Activated T-cell treated with anti-CD3 and anti-CD28 coated beads, Interleukin-2, amount 50 U/mL, for 72 hours (primary cell): ENCODE results near the gene NOX5. TPM values are rescaled to one million over a fixed set of nuclear protein-coding genes. Genes with fewer than 3 reads are reported as not detected.
"Not testable (repeated sequence)": the region's sequence is repeated elsewhere in the genome, so short reads cannot be mapped to it uniquely, and the experiment has no call there.

Experiments
- ATAC-seq, 2 donors: fragments of 150-1000 bp; cut with Tn5 transposase; replicated peaks in 1 of 2; 2 replicates each; pipeline ENCODE4 v1.10.0; 2021; ENCODE audit warnings: moderate library complexity in 2 of 2, mild to moderate bottlenecking in 1 of 2
- DNase-seq, 2 donors: peaks; one replicate each; pipeline ENCODE4 v3.0.0; 2021 to 2022; ENCODE audit warnings: mixed read lengths in 1 of 2
- H3K27ac Mint-ChIP-seq: one replicate; pipeline ENCODE4 v1.8.0; 2022; ENCODE audit warnings: mild to moderate bottlenecking, moderate library complexity, mixed read lengths
- H3K27me3 Mint-ChIP-seq: one replicate; pipeline ENCODE4 v1.8.0; 2022; ENCODE audit warnings: low read depth, mixed read lengths
- H3K36me3 Mint-ChIP-seq, 2 donors: one replicate each; pipeline ENCODE4 v1.8.0; 2022; ENCODE audit warnings: mixed read lengths in 2 of 2, mild to moderate bottlenecking in 1 of 2; ENCODE audit not compliant: insufficient read depth in 2 of 2
- H3K4me1 Mint-ChIP-seq: one replicate; pipeline ENCODE4 v1.8.0; 2022; ENCODE audit warnings: low read depth, mixed read lengths
- H3K4me3 Mint-ChIP-seq, 2 donors: one replicate each; pipeline ENCODE4 v1.8.0; 2022; ENCODE audit warnings: mild to moderate bottlenecking in 2 of 2, mixed read lengths in 2 of 2, moderate library complexity in 2 of 2
- H3K9me3 Mint-ChIP-seq, 2 donors: one replicate each; pipeline ENCODE4 v1.8.0; 2022; ENCODE audit warnings: mixed read lengths in 2 of 2
- total RNA-seq, 2 donors: library from RNA; stranded (reverse); gene quantifications; one replicate each; pipeline ENCODE4 v1.2.3, GENCODE V29; 2022

NOX5 gene
- total RNA-seq, result not detected

GRCh38 chr15:69014454-69014853 is at the start of gene NOX5:
NOX5 (plus strand) TSS chr15:69014695; CDS start chr15:69014736, 41 bp downstream.
- no peak for ATAC-seq
- peaks cover 16% of the 10 kb centered on the region for H3K27me3 Mint-ChIP-seq

GRCh38 chr15:68966996-68967395 is 47.5 kb upstream of the NOX5 start:
- Mint-ChIP-seq H3K4me1 (no peaks in the 10 kb centered on the region), H3K36me3 (peaks cover 12 to 14% of the 10 kb centered on the region in 2 donors), H3K27me3 (peaks cover 30% of the 10 kb centered on the region), H3K27ac (no peak overlapping the region), H3K9me3 (peaks cover 7 to 17% of the 10 kb centered on the region in 2 donors), H3K4me3 (no peak overlapping the region)
- ATAC-seq (no peak), DNase-seq (no peak)

More at GRCh38 chr15:69014454-69014853, at the start of gene NOX5:
- H3K36me3 Mint-ChIP-seq, result peaks cover under 1 to 5% of the 10 kb centered on the region in 2 donors
- H3K9me3 Mint-ChIP-seq, result peaks cover 3 to 4% of the 10 kb centered on the region in 2 donors
- H3K4me3 Mint-ChIP-seq, result no peak within 1 kb of the TSS
- no peak within 1 kb of the TSS for H3K27ac Mint-ChIP-seq
- DNase-seq, result no peak
- H3K4me1 Mint-ChIP-seq, result no peaks in the 10 kb centered on the region

- ATAC-seq, result no peak
- Mint-ChIP-seq H3K4me3 (no peak overlapping the region), H3K27ac (no peak overlapping the region), H3K36me3 (peaks cover 12 to 14% of the 10 kb centered on the region in 2 donors), H3K27me3 (peaks cover 22% of the 10 kb centered on the region), H3K9me3 (peaks cover 7 to 17% of the 10 kb centered on the region in 2 donors), H3K4me1 (no peaks in the 10 kb centered on the region)
- no peak for DNase-seq
Measured at GRCh38 chr15:68967948-68968347, 46.5 kb upstream of the NOX5 start.

- no peak for ATAC-seq
Measured at GRCh38 chr15:68969298-68969697, 45.2 kb upstream of the NOX5 start.

GRCh38 chr15:68972201-68973065 is 42.1 kb upstream of the NOX5 start:
- Mint-ChIP-seq H3K36me3 (peaks cover 7 to 10% of the 10 kb centered on the region in 2 donors), H3K4me1 (no peaks in the 10 kb centered on the region), H3K4me3 (no peak overlapping the region), H3K27me3 (peaks cover 23% of the 10 kb centered on the region), H3K27ac (no peak overlapping the region), H3K9me3 (peaks cover 7 to 17% of the 10 kb centered on the region in 2 donors)
- ATAC-seq, result no peak
- DNase-seq, result no peak

More at GRCh38 chr15:68969298-68969697, 45.2 kb upstream of the NOX5 start:
- Mint-ChIP-seq H3K27me3 (peaks cover 15% of the 10 kb centered on the region), H3K36me3 (peaks cover 10 to 12% of the 10 kb centered on the region in 2 donors), H3K4me3 (no peak overlapping the region), H3K27ac (no peak overlapping the region), H3K4me1 (no peaks in the 10 kb centered on the region), H3K9me3 (peaks cover 7 to 17% of the 10 kb centered on the region in 2 donors)
- DNase-seq, result no peak

GRCh38 chr15:68975651-68976160 is 38.8 kb upstream of the NOX5 start:
- H3K9me3 Mint-ChIP-seq, H3K4me3 Mint-ChIP-seq, H3K36me3 Mint-ChIP-seq, ATAC-seq, H3K27ac Mint-ChIP-seq, H3K4me1 Mint-ChIP-seq, DNase-seq: not testable (repeated sequence)
- H3K27me3 Mint-ChIP-seq, result peaks cover 13% of the 10 kb centered on the region

- not testable (repeated sequence) for H3K4me3 Mint-ChIP-seq, H3K9me3 Mint-ChIP-seq, H3K27ac Mint-ChIP-seq, H3K36me3 Mint-ChIP-seq, DNase-seq, ATAC-seq, H3K4me1 Mint-ChIP-seq
- H3K27me3 Mint-ChIP-seq, result peaks cover 15% of the 10 kb centered on the region
Measured at GRCh38 chr15:68977426-68977825, 37.1 kb upstream of the NOX5 start.

- Mint-ChIP-seq H3K4me1 (no peaks in the 10 kb centered on the region), H3K27ac (no peak overlapping the region), H3K4me3 (no peak overlapping the region), H3K27me3 (peaks cover 15% of the 10 kb centered on the region), H3K36me3 (peaks cover 0 to 4% of the 10 kb centered on the region in 2 donors), H3K9me3 (peaks cover 0 to 4% of the 10 kb centered on the region in 2 donors)
- DNase-seq (no peak), ATAC-seq (no peak)
Measured at GRCh38 chr15:68979006-68979405, 35.5 kb upstream of the NOX5 start.

- ATAC-seq (no peak), DNase-seq (no peak)
- Mint-ChIP-seq H3K36me3 (peaks cover 0 to 4% of the 10 kb centered on the region in 2 donors), H3K4me3 (no peak overlapping the region), H3K27me3 (peaks cover 15% of the 10 kb centered on the region), H3K4me1 (no peaks in the 10 kb centered on the region), H3K9me3 (peaks cover 0 to 1% of the 10 kb centered on the region in 2 donors), H3K27ac (no peak overlapping the region)
Measured at GRCh38 chr15:68979816-68980215, 34.7 kb upstream of the NOX5 start.

- Mint-ChIP-seq H3K36me3 (peaks cover 0 to 4% of the 10 kb centered on the region in 2 donors), H3K27ac (no peak overlapping the region), H3K27me3 (peaks cover 16% of the 10 kb centered on the region), H3K4me1 (no peaks in the 10 kb centered on the region), H3K9me3 (peaks cover 0 to 1% of the 10 kb centered on the region in 2 donors), H3K4me3 (no peak overlapping the region)
- no peak for DNase-seq
- ATAC-seq, result no peak
Measured at GRCh38 chr15:68980786-68981185, 33.7 kb upstream of the NOX5 start.

- peaks cover 16% of the 10 kb centered on the region for H3K27me3 Mint-ChIP-seq
- no peak overlapping the region for H3K4me3 Mint-ChIP-seq
- H3K4me1 Mint-ChIP-seq, result no peaks in the 10 kb centered on the region
- no peak for ATAC-seq
- H3K9me3 Mint-ChIP-seq, result no peaks in the 10 kb centered on the region
- no peak overlapping the region for H3K27ac Mint-ChIP-seq
- H3K36me3 Mint-ChIP-seq, result peaks cover 0 to 2% of the 10 kb centered on the region in 2 donors
- no peak for DNase-seq
Measured at GRCh38 chr15:68981941-68982340, 32.6 kb upstream of the NOX5 start.

GRCh38 chr15:68982976-68983563 is 31.4 kb upstream of the NOX5 start:
- Mint-ChIP-seq H3K27me3 (peaks cover 24% of the 10 kb centered on the region), H3K27ac (no peak overlapping the region), H3K36me3 (no peaks in the 10 kb centered on the region), H3K4me1 (no peaks in the 10 kb centered on the region), H3K4me3 (no peak overlapping the region), H3K9me3 (no peaks in the 10 kb centered on the region)
- DNase-seq (no peak), ATAC-seq (no peak)

GRCh38 chr15:68983961-68984481 is 30.5 kb upstream of the NOX5 start:
- ATAC-seq (no peak), DNase-seq (no peak)
- Mint-ChIP-seq H3K27ac (no peak overlapping the region), H3K9me3 (no peaks in the 10 kb centered on the region), H3K4me3 (no peak overlapping the region), H3K4me1 (no peaks in the 10 kb centered on the region), H3K36me3 (no peaks in the 10 kb centered on the region), H3K27me3 (peaks cover 32% of the 10 kb centered on the region)
